ENCODE data around the gene CCNA1. TPM values are rescaled to one million over a fixed set of nuclear protein-coding genes. Genes with fewer than 3 reads are reported as not detected.

CCNA1 gene
- total RNA-seq, 1 donor from 2014 or later = 3.8 TPM

DNA sequence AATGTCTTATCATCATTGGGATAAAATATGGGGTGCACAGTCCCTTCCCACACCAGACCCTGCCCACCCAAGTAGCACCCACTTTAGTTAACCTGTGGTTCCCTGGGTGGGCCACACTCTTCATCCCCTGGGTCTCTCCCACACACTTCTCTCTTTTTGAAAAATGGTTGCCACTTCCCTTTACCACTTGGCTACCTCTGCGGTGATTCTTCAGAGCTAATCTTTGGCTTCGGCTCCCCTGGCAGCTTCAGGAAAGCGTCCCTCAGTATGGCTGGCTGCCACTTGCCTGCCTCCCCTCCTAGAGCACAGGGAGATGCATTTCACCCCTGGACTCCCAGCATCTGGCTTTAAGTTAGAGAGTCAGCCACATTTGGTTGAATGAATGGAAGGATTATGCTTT lies 18.2 kb downstream of the CCNA1 start:
- intact Hi-C loops (cut with micrococcal nuclease) = no loop called here

DNA sequence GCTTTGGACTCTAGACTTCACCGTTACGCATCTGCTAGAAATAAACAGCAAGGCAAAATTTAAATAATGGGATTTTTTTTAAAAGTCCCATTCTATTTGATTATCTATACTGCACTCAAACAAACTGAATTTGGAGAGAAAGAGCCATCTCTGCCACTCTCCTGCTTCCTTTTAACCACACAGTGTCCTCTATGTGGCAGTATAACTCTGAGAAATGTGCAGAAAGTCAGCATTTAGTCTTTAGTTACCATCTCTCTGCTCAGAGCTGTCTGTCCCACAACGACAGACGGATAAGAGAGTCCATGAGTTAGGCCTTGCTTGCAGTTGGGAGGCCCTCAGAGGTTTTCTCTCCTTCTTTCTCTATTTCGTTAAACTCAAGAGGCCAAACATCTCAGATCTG lies 21.2 kb downstream of the CCNA1 start:
- intact Hi-C loops (cut with micrococcal nuclease) = no loop called here

DNA sequence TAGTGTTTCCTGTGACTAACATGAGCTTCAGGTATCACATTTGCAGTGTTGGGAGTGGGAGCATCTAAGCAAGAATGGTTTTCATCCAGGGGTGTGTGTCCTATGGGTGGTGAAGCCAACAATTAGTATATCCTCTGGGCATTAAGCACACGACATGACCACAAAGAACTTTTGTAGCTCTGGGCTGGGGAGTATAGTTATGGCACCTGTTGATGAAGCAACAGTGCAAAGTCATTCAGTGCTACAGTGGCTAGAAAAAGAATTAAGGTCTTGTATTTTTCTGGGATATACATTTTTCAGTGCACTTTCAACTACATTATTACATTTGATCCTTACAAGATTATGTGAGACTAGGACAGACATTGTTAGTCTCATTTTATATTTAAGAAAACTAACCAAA lies 21.8 kb downstream of the CCNA1 start:
- intact Hi-C loops (cut with micrococcal nuclease) = no loop called here

DNA sequence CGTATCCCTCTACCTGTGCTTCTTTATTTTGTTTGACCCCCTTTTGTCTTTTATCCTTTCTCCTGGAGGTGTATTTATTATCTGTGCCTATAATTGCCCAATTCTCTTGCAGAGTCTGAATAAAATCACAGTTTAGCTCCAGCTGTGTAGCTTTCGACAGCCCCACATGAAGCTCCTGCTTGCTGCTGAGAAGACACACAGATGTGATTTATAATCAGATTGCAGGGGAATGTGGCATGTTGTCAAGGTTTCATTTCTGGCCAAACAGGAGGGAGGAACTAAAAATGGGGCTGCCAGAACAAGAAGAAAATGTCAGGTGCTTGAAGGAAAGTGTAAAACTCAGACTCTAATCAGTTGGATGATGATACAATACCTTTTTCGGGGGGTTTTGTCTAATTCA lies 22.7 kb downstream of the CCNA1 start:
- intact Hi-C loops (cut with micrococcal nuclease) = no loop called here

DNA sequence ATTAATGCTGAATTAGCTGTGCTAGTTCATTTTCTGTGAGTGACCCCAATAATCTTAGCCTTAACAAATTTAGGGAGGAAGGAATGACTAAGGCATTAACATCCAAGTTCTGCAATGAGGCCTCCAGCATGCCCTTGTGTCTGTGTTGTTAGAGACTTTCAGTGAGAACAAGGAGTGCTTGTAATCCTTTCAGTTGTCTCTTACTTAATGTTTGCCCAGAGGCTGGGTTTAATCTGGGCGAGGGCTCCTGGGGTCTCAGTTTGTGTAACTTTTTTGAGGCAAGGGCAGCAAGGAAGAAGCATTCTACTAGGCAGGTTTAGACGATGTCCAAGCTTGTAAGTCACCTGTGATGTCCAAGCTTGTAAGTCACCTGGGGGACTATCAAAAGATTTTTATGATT lies 24.3 kb downstream of the CCNA1 start:
- intact Hi-C loops (cut with micrococcal nuclease) = no loop called here

DNA sequence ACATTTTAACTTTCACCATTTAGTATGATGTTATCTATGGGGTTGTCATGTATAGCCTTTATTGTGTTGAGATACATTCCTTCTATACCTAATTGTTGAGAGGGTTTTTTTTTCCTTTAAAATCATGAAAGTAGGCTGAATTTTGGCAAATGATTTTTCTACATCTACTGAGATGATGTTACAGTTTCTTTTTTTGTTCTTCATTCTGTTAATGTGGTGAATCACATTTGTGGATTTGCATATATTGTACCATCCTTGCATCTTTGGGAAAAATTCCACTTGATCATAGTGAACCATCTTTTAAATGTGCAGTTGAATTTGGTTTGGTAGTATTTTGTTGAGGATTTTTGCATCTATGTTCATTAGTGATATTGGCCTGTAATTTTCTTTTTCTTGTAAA lies 29.2 kb downstream of the CCNA1 start:
- intact Hi-C loops (cut with micrococcal nuclease) = no loop called here

DNA sequence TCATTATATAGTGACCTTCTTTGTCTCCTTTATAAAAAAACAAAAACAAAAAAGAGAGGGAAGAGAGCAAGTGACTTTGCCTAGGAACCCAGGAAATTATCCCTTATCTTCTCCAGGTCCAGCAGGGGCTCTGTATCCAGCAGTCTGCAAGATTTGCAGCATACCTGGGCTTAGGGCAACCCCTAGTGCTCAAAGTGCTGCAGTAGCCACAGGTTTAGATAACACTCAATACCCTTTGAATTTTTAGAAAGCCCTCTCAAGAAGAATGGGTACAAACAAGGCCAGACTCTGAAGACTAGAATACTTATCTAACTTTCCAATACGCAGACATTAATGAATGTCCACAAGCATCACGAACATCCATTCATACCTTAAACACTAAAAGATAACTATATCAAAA lies 43.2 kb downstream of the CCNA1 start:
- intact Hi-C loops (cut with micrococcal nuclease) = loop anchor here (1.0 kb wide), 3 partner anchors 55 to 192 kb away; partner anchors contain the start of gene SPART

DNA sequence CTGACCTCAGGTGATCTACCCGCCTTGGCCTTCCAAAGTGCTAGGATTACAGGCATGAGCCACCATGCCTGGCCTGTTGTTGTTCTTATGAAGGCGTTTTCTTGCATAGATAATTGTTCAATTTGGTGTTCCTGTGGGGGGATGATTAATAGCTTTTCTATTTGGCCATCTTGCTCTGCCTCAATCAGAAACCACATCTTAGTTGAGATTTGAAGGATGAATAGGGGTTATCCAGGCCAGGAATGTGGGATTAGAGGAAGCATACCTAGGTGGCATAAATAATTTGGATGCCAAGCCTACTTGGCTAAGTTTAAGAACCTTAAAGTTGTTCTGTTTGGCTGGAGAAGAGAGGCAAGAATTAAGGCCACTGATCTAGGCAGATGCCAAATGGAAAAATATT lies 44.4 kb downstream of the CCNA1 start:
- intact Hi-C loops (cut with micrococcal nuclease) = no loop called here

DNA sequence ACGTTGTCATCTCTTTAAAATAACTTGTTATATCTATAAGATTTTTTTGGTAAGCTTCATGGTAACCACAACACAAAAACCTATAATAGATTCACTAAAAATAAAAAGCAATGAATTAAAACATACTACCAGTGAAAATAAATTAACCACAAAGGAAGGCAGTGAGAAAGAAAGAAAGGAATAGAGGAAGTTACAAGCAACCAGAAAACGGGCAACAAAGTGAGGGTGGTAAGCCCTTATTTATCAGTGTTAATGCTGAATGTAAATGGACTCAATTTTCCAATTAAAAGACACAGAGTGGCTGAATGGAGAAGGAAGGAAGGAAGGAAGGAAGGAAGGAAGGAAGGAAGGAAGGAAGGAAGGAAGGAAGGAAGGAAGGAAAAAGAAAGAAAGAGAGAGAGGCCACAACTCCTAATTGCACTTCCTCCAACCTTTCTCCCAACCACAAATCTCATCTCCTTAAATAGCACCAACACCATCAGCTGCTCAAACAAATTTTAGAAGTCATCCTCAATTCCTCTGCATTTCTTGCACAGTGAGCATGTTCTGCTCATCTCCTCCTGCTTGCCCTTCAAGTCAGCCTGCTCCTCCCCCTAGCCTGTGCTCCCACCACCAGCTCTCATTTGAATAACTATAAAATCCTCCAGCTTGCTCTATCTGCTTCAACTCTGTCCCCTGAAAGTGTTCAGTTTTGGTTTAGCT lies 48.6 kb downstream of the CCNA1 start:
- intact Hi-C loops (cut with micrococcal nuclease) = no loop called here

DNA sequence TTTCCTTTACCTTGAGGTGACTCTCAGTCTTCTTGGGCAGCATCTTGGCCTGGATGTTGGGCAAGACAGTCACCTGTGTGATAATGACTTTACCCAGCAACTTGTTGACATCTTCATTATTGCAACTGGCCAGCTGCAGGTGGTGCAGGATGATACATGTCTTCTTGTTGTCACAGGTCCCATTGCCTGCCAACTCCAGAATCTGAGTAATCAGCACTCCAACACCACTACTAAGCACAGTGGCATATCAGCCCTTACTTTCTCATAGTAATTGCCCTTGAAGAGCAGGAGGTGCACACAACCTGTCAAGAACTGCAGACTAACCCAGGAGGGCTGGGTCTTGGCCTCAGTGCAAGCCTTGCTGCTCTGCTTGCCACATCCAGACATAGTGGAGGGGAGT lies 57.8 kb downstream of the CCNA1 start:
- intact Hi-C loops (cut with micrococcal nuclease) = no loop called here

Other genes with a start within 250 kb of the CCNA1 start
- gene SOHLH2, start 217.9 kb upstream of the CCNA1 start, total RNA-seq = not detected in 2 replicates
- not detected in 2 replicates for gene CCDC169, start 134.7 kb upstream of the CCNA1 start, total RNA-seq
- gene SPART, start 86.1 kb upstream of the CCNA1 start, total RNA-seq = 30.6 and 33.1 TPM in 2 replicates
- not detected in 2 replicates for gene SERTM1, start 241.5 kb downstream of the CCNA1 start, total RNA-seq

Data from T-helper 1 cell treated with Interleukin-12 subunit alpha and Interleukin-12 subunit beta and Interleukin-4 antibody, amounts not matched to agents 30 ng/mL and 1 ng/mL, for 36 hours (primary cell).